ENCODE results near the gene ZNF783.

ZNF783 gene

GRCh38 chr7:149293338-149293737, 31.3 kb downstream of the ZNF783 start:
- H3K4me3 ChIP-seq (ENCODE audit: low read depth, low read length, poor library complexity, severe bottlenecking), result no peak overlapping the region

GRCh38 chr7:149293946-149294633, 32.1 kb downstream of the ZNF783 start:
- H2AFZ ChIP-seq (ENCODE audit: low read length), result no peak overlapping the region
- no peaks in the 10 kb centered on the region for H3F3A ChIP-seq (ENCODE audit: insufficient read depth, low read length)
- no peak overlapping the region for H3K4me2 ChIP-seq (ENCODE audit: low read length)
- H3K36me3 ChIP-seq (ENCODE audit: insufficient read depth, low read length), result peaks cover 15% of the 10 kb centered on the region
- H3K9ac ChIP-seq (ENCODE audit: low read length), result no peak overlapping the region
- peaks cover 15% of the 10 kb centered on the region for H3K4me1 ChIP-seq (ENCODE audit: insufficient read depth, low read length, severe bottlenecking)
- H4K20me1 ChIP-seq (ENCODE audit: insufficient read depth, low read length), result no peaks in the 10 kb centered on the region
- H3K79me2 ChIP-seq (ENCODE audit: insufficient read depth, low read length), result no peaks in the 10 kb centered on the region
- H3K9me3 ChIP-seq (ENCODE audit: low read length), result no peaks in the 10 kb centered on the region
- H3K27ac ChIP-seq (ENCODE audit: low read depth, low read length, poor library complexity, severe bottlenecking), result no peak overlapping the region
- H3K9me2 ChIP-seq (ENCODE audit: low read depth, low read length), result no peaks in the 10 kb centered on the region
- no peak for TF ChIP-seq EZH2 (IDR thresholded peaks at IDR 0.05; ENCODE audit: borderline replicate concordance, low read length)
- no peak for TF ChIP-seq CTCF (IDR thresholded peaks at IDR 0.05; ENCODE audit: low read length)
- no peak overlapping the region for H3K4me3 ChIP-seq (ENCODE audit: low read depth, low read length, poor library complexity, severe bottlenecking)
- H3K27me3 ChIP-seq (ENCODE audit: insufficient read depth, low read length), result peaks cover 4% of the 10 kb centered on the region; the same call in 1 of the 2 replicates

More at GRCh38 chr7:149293338-149293737, 31.3 kb downstream of the ZNF783 start:
- Histone ChIP-seq H3K36me3 (ENCODE audit: insufficient read depth, low read length) (peaks cover 15% of the 10 kb centered on the region), H3K9ac (ENCODE audit: low read length) (no peak overlapping the region), H3K27me3 (ENCODE audit: insufficient read depth, low read length) (peaks cover under 1% of the 10 kb centered on the region; the same call in 1 of the 2 replicates), H4K20me1 (ENCODE audit: insufficient read depth, low read length) (no peaks in the 10 kb centered on the region), H2AFZ (ENCODE audit: low read length) (no peak overlapping the region), H3K9me2 (ENCODE audit: low read depth, low read length) (no peaks in the 10 kb centered on the region), H3K27ac (ENCODE audit: low read depth, low read length, poor library complexity, severe bottlenecking) (no peak overlapping the region), H3K4me1 (ENCODE audit: insufficient read depth, low read length, severe bottlenecking) (peaks cover 15% of the 10 kb centered on the region), H3K4me2 (ENCODE audit: low read length) (no peak overlapping the region), H3K79me2 (ENCODE audit: insufficient read depth, low read length) (no peaks in the 10 kb centered on the region), H3F3A (ENCODE audit: insufficient read depth, low read length) (no peaks in the 10 kb centered on the region), H3K9me3 (ENCODE audit: low read length) (no peaks in the 10 kb centered on the region)
- TF ChIP-seq CTCF (IDR thresholded peaks at IDR 0.05; ENCODE audit: low read length) (no peak; the same call in 1 of the 2 replicates), EZH2 (IDR thresholded peaks at IDR 0.05; ENCODE audit: borderline replicate concordance, low read length) (no peak)

DNA sequence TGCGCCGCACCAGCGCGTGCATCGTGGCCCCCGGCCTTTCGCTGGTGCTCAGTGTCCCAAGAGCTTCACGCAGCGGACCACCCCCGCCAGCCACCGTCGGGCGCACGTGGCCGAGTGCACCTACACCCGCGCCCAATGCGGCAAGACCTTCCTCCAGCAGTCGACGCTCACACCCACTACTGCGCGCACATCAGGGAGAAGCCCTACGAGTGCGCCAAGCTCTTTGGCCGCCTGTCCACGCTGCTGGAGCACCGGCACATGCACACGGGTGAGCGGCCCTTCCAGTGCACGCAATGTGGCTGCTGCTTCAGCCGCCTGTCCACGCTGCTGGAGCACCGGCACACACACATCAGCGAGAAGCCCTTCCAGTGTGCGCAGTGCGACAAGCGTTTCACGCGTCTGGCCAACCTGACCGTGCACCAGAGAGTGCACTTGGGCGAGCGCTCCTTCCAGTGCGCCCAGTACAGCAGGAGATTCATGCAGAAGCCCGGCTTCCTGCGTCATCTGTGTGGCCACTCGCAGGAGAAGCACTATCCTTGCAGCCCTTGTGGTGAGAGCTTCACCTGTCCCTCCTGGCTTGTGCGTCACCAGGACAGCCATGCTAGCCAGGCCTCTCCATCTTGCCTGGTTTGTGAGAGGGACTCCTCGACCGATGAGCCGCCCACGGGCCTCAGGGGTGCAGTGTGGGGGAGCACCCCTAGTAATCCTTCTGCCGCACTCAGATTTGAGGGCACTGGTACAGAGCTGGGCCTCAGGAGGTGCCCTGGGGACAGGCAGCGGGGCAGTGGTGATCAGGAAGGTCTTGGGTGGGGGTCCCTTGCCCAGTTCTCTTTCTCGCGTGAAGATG, 32.9 kb downstream of the ZNF783 start:
- Histone ChIP-seq H3K27ac (ENCODE audit: low read depth, low read length, poor library complexity, severe bottlenecking) (no peak overlapping the region), H4K20me1 (ENCODE audit: insufficient read depth, low read length) (no peaks in the 10 kb centered on the region), H3K4me2 (ENCODE audit: low read length) (no peak overlapping the region), H3K9me2 (ENCODE audit: low read depth, low read length) (no peaks in the 10 kb centered on the region), H2AFZ (ENCODE audit: low read length) (no peak overlapping the region), H3K27me3 (ENCODE audit: insufficient read depth, low read length) (peaks cover 4% of the 10 kb centered on the region; the same call in 1 of the 2 replicates), H3F3A (ENCODE audit: insufficient read depth, low read length) (no peaks in the 10 kb centered on the region), H3K4me1 (ENCODE audit: insufficient read depth, low read length, severe bottlenecking) (peaks cover 15% of the 10 kb centered on the region), H3K36me3 (ENCODE audit: insufficient read depth, low read length) (peaks cover 15% of the 10 kb centered on the region), H3K4me3 (ENCODE audit: low read depth, low read length, poor library complexity, severe bottlenecking) (no peak overlapping the region), H3K9me3 (ENCODE audit: low read length) (no peaks in the 10 kb centered on the region), H3K9ac (ENCODE audit: low read length) (no peak overlapping the region), H3K79me2 (ENCODE audit: insufficient read depth, low read length) (no peaks in the 10 kb centered on the region)
- TF ChIP-seq CTCF (IDR thresholded peaks at IDR 0.05; ENCODE audit: low read length), result no peak
- TF ChIP-seq EZH2 (IDR thresholded peaks at IDR 0.05; ENCODE audit: borderline replicate concordance, low read length), result no peak

All from OCI-LY1 (cell line).